Thoracic aorta (tissue), 2 donors: ENCODE measurements around the gene ITGA5. TPM values are rescaled to one million over a fixed set of nuclear protein-coding genes. Genes with fewer than 3 reads are reported as not detected.
A peak's percentile ranks its signal among the peaks of the same experiment; 100 is the strongest.

Experiments used
- ATAC-seq: fragments of 150-250 bp; one replicate; pipeline ENCODE4 v1.8.0; 2017; ENCODE audit warnings: low read depth; ENCODE audit not compliant: insufficient number of reproducible peaks, low FRiP score
- DNase-seq: peaks from one replicate; pipeline ENCODE4 v3.0.0-alpha.2; 2020; ENCODE audit warnings: low spot score
- H3K27ac ChIP-seq, 2 donors: fragments of 200-600 bp; sonication (generic); 1 replicate in 1 of 2; 2 replicates in 1 of 2; pipeline ENCODE4 v1.5.1; 2016; ENCODE audit warnings: mild to moderate bottlenecking in 2 of 2, moderate library complexity in 2 of 2
- H3K27me3 ChIP-seq: fragments of 200-600 bp; sonication (generic); replicated peaks from 2 replicates; pipeline ENCODE4 v1.6.0; 2016; ENCODE audit warnings: mild to moderate bottlenecking; ENCODE audit not compliant: insufficient read depth
- H3K36me3 ChIP-seq: fragments of 200-600 bp; sonication (generic); one replicate; pipeline ENCODE4 v1.5.1; 2016
- H3K4me1 ChIP-seq, 2 donors: fragments of 200-600 bp; sonication (generic); 1 replicate in 1 of 2; 2 replicates in 1 of 2; pipeline versions ENCODE4 v1.5.1 to v1.6.0; 2016; ENCODE audit warnings: low read depth in 2 of 2, mild to moderate bottlenecking in 1 of 2; ENCODE audit not compliant: control insufficient read depth in 1 of 2
- H3K4me3 ChIP-seq: fragments of 200-600 bp; sonication (generic); 2 replicates; pipeline ENCODE4 v1.5.1; 2016; ENCODE audit warnings: mild to moderate bottlenecking
- H3K9me3 ChIP-seq: fragments of 200-600 bp; sonication (generic); 2 replicates; pipeline ENCODE4 v1.5.1; 2016
- CTCF ChIP-seq: fragments of 200-600 bp; sonication (generic); IDR thresholded peaks from one replicate; pipeline ENCODE4 v1.5.1; 2019; ENCODE audit warnings: antibody characterized with exemption
- total RNA-seq, 2 donors: library from RNA; depleted of rRNA; stranded (reverse); fragments of >200 nt; gene quantifications; one replicate each; pipeline versions ENCODE4 v1.1.0 to v1.2.3, GENCODE V29; 2016

Gene ITGA5
- total RNA-seq, 2 donors from 2014 or later, result 752 to 847 TPM

DNA sequence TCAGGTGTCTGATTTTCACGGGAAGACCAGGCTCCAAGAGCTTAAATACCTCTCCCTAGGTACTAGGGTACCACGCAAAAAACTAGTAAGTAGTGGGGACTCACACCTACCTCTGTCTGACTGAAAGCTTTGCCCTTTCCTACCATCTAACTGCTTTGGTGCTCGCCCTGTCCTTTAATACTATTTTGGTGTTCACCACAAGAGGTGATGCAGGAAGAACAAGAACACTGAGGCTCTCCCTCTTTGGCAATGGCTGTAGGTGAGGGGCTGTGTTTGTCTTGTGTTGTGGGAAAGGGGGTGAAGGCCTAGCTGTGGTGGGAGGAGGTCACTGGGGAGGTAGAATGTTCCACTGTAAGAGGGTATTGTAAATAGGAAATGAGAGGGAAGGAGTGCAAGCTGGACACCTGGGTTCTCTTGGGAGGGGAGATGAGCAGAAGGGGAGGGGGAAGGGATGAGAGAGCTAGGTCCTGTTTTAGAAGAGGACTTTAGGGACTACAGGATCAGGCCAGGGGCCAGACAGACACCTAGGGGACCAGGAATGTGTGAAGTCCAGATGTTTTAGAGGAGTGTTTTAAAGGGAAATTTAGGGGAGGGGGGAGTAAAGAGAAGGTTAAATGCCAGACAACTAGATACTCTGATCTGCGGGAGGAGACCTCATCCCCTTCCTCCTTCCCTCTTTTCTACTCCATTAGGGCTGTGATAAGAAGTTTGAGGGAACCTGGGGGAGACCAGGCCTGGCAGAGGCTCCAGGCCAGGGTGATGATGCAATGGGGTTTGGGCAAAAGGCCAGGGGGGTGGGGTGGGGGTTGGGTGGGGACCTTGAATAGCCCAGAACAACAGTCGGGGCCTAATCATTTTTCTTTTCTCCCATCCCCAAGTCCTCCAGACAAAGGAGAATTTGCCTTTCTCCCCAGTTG lies 2.1 kb downstream of the ITGA5 start:
- Histone ChIP-seq H3K9me3 (no peaks in the 10 kb centered on the region), H3K36me3 (peaks cover 20% of the 10 kb centered on the region), H3K4me1 (peaks cover 60 to 74% of the 10 kb centered on the region in 2 donors), H3K27ac (peak overlapping the region; percentile 97 to 98), H3K4me3 (peak overlapping the region; percentile 100), H3K27me3 (no peaks in the 10 kb centered on the region)
- ATAC-seq (no peak), DNase-seq (no peak)
- no peak for TF ChIP-seq CTCF

DNA sequence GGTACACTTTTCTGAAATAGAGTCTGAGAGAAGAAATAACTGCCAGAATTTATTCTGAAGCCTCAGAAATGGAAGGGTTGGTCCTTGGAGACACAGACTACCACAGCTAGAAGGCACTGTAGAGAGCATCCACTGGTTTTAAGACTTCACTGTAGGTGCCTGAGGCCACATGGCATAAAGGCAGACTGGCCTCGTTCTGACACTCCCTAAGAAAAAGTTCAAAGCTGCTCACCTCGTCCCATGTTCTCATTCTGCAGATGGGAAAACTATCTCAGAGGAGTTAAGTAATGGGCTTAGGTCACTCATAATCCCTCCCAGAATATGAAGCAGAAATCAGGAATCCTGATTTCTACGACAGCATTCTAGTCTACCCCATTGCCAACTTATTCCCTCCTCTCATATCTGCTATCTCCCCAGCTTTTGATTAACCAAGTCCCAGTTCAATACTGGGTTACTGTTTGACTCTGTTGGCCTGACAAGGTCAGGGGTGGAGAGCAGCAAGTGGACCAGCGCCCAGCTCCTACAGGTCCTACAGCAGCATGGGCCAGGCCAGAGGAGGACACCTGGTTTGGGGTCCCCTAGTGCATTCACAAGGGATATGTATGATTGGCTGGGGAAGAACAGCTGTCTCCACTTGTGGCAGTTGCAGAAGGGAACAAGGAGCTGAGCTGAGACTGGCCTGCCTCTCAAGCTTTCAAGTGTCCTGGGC lies 3.7 kb downstream of the ITGA5 start:
- H3K36me3 ChIP-seq, result peaks cover 36% of the 10 kb centered on the region
- no peak for TF ChIP-seq CTCF
- H3K4me1 ChIP-seq, result peaks cover 56 to 74% of the 10 kb centered on the region in 2 donors
- H3K27me3 ChIP-seq, result no peaks in the 10 kb centered on the region
- no peak for ATAC-seq
- H3K4me3 ChIP-seq, result peak overlapping the region; percentile 100
- peak overlapping the region in 1 of 2 donors; percentile 97 for H3K27ac ChIP-seq
- no peak for DNase-seq
- H3K9me3 ChIP-seq, result no peaks in the 10 kb centered on the region

DNA sequence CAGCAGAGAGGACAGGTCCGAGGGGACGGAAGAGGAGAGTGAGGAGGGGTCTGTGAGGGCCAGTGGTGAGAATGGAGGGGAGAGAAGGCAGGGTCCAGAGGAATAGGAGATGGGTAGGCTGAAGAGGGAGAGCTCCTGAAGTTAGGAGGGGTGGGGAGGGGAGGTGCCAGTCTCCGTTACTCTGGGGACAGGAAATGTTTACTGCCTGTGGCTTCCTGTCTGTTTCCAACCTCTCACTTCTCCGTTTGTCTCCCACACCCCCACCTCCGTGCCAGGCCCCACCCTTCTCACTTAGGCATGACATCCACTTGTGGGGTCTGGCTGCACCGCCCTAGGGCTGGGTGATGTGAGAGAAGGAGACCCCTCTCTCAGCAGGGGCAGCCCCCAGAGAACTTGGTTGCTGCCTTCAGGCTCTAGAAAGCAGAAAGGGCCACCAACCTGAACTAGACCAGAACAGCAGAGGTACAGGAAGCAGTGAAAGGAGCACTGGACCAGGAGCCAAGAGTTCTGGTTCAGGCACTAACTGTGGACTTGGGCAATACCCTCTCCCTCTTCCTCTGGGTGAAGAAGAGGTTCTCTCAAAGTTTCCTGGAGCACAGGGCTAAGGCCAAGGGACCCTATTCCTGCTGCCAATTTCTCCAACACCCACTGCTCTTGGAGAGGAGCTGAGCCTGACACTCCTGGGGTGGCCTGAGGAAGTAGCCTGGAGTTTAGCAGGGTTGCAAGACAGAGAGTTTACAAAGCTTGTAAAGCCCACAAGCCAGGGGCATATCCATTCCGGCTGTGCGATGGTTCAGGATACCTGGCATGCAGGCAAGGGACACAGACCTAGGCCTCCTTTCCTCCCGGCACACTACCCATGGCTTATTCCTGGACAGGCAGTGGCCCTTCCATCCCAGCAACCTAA lies 5.5 kb downstream of the ITGA5 start:
- peak overlapping the region; percentile 67 to 73 for H3K27ac ChIP-seq
- no peak for ATAC-seq
- no peaks in the 10 kb centered on the region for H3K9me3 ChIP-seq
- TF ChIP-seq CTCF, result no peak
- DNase-seq, result no peak
- H3K36me3 ChIP-seq, result peaks cover 54% of the 10 kb centered on the region
- peaks cover 52 to 72% of the 10 kb centered on the region in 2 donors for H3K4me1 ChIP-seq
- H3K4me3 ChIP-seq, result peak overlapping the region; percentile 100
- H3K27me3 ChIP-seq, result no peaks in the 10 kb centered on the region

DNA sequence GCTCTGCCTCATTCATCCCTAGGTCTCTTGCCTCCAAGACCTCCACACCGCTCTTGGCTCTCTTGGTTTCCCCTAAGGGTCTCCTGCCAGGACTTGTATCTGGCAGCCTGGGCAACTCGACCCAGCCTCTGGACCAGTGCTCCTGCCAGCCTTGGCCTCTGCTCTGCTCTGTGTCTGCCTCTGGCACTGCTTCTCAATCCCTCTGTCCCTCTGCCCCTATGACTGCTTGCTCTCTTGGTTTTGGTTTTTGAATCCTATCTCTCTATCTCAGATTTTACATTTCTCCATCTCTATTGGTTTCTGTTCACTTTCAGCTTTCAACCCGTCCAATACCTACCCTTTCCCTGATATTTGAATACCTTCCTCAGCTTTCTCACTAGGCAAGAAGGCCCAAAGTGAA lies 6.3 kb downstream of the ITGA5 start:
- TF ChIP-seq CTCF, result no peak
- Histone ChIP-seq H3K9me3 (no peaks in the 10 kb centered on the region), H3K4me1 (peaks cover 52 to 72% of the 10 kb centered on the region in 2 donors), H3K27ac (peak overlapping the region; percentile 67 to 73), H3K27me3 (no peaks in the 10 kb centered on the region), H3K4me3 (peak overlapping the region; percentile 100), H3K36me3 (peaks cover 62% of the 10 kb centered on the region)
- ATAC-seq (no peak), DNase-seq (no peak)
